Measurements from ENCODE around the gene PTGIS. TPM values are rescaled to one million over a fixed set of nuclear protein-coding genes. Genes with fewer than 3 reads are reported as not detected.

PTGIS gene
- polyA plus RNA-seq, 2 of the 4 experiments (the other 2 are of a cell fraction): 0.03 to 0.04 TPM

- no peak overlapping the region for H3K4me2 ChIP-seq
- H3K4me1 ChIP-seq: peaks cover 21% of the 10 kb centered on the region
- FAIRE-seq: no peak
- no peak overlapping the region for H3K4me3 ChIP-seq
- peak overlapping the region; percentile 69 to 75; a peak in 2 of 6 replicates for H3K27ac ChIP-seq
- ATAC-seq: no peak; a peak in 1 of 6 replicates
- POLR2A ChIA-PET: no interaction called here
- no peak for DNase-seq (ENCODE audit: low read depth in 1 of 2, low spot score in 1 of 2)
- CTCF ChIA-PET: interaction anchor here (0.6 to 12.7 kb wide), 13 partner anchors 8 to 284 kb away, joined by 3 to 546 read pairs (median 6); no protein-coding TSS in a partner anchor
- 87% methylated on average over 9 of the region's 9 CpGs for WGBS (ENCODE audit: missing lambda C conversion rate)
- H3K9me3 ChIP-seq: no peaks in the 10 kb centered on the region
- no peak for TF ChIP-seq HMGXB4 (CRISPR knock-in tag; IDR thresholded peaks at IDR 0.05; ENCODE audit: borderline replicate concordance)
- TF ChIP-seq CTCF (IDR thresholded peaks at IDR 0.05): no peak
- no peak for TF ChIP-seq HDAC2 (IDR thresholded peaks at IDR 0.05)
- TF ChIP-seq FOXS1 (CRISPR knock-in tag; IDR thresholded peaks at IDR 0.05): no peak
- no peak for TF ChIP-seq RARB (CRISPR knock-in tag; IDR thresholded peaks at IDR 0.05)
- TF ChIP-seq ESRRA (IDR thresholded peaks at IDR 0.05; ENCODE audit: borderline replicate concordance, low read length): no peak
- no peak for TF ChIP-seq BHLHE40 (IDR thresholded peaks at IDR 0.05; ENCODE audit: low read depth, low read length)
- TF ChIP-seq RFX5 (IDR thresholded peaks at IDR 0.05): no peak
- TF ChIP-seq ZSCAN20 (CRISPR knock-in tag; IDR thresholded peaks at IDR 0.05): no peak
- no peak for TF ChIP-seq MAZ (IDR thresholded peaks at IDR 0.05; ENCODE audit: borderline replicate concordance, low read depth, low read length)
- TF ChIP-seq SREBF2 (IDR thresholded peaks at IDR 0.05): no peak
- TF ChIP-seq ATOH8 (CRISPR knock-in tag; IDR thresholded peaks at IDR 0.05; ENCODE audit: low read depth): no peak
- TF ChIP-seq POLR2A (IDR thresholded peaks at IDR 0.05; ENCODE audit: low read length): no peak
- TF ChIP-seq FOSB (CRISPR knock-in tag; IDR thresholded peaks at IDR 0.05): no peak
Measured at GRCh38 chr20:49602345-49603208, 34.6 kb upstream of the PTGIS start.

GRCh38 chr20:49601153-49601924 is 33.4 kb upstream of the PTGIS start:
- Histone ChIP-seq H3K4me2 (no peak overlapping the region), H3K27ac (peak overlapping the region; percentile 28 to 58; a peak in 3 of 6 replicates), H3K4me1 (peaks cover 25% of the 10 kb centered on the region), H3K9me3 (no peaks in the 10 kb centered on the region), H3K4me3 (no peak overlapping the region)
- POLR2A ChIA-PET: no interaction called here
- 79% methylated on average over 5 of the region's 5 CpGs for WGBS (ENCODE audit: missing lambda C conversion rate)
- ATAC-seq (no peak), FAIRE-seq (no peak), DNase-seq (ENCODE audit: low read depth in 1 of 2, low spot score in 1 of 2) (no peak)
- TF ChIP-seq HDAC2 (IDR thresholded peaks at IDR 0.05) (no peak), POLR2AphosphoS2 (conservative IDR thresholded peaks at IDR 0.05; ENCODE audit: low read length) (no peak), PHF8 (IDR thresholded peaks at IDR 0.05; ENCODE audit: borderline replicate concordance, low read depth) (no peak), CEBPB (IDR thresholded peaks at IDR 0.05) (no peak), NPAS2 (CRISPR knock-in tag; IDR thresholded peaks at IDR 0.05; ENCODE audit: borderline replicate concordance) (no peak), GATA3 (IDR thresholded peaks at IDR 0.05; ENCODE audit: borderline replicate concordance) (no peak), PBX3 (IDR thresholded peaks at IDR 0.05) (no peak), EHMT2 (IDR thresholded peaks at IDR 0.05; ENCODE audit: low read depth) (no peak), HOXB13 (CRISPR knock-in tag; IDR thresholded peaks at IDR 0.05; ENCODE audit: low read depth) (no peak), FOSL2 (IDR thresholded peaks at IDR 0.05) (no peak), FOSL2 (CRISPR knock-in tag; IDR thresholded peaks at IDR 0.05) (no peak), ZC3H11A (IDR thresholded peaks at IDR 0.05) (no peak), TFCP2L1 (CRISPR knock-in tag; IDR thresholded peaks at IDR 0.05) (no peak), E2F6 (IDR thresholded peaks at IDR 0.05; ENCODE audit: borderline replicate concordance, low read depth) (no peak), CHD2 (IDR thresholded peaks at IDR 0.05; ENCODE audit: low read length, partially characterized antibody) (no peak)
- CTCF ChIA-PET: interaction anchor here (0.6 to 3.1 kb wide), 10 partner anchors 8 to 250 kb away, joined by 3 to 16 read pairs (median 3); no protein-coding TSS in a partner anchor
